ENCODE results near the gene PSMD14. TPM values are rescaled to one million over a fixed set of nuclear protein-coding genes. Genes with fewer than 3 reads are reported as not detected.

The PSMD14 gene
- total RNA-seq, 2 experiments from 2014 or later, result 84.2 to 89.8 TPM

DNA sequence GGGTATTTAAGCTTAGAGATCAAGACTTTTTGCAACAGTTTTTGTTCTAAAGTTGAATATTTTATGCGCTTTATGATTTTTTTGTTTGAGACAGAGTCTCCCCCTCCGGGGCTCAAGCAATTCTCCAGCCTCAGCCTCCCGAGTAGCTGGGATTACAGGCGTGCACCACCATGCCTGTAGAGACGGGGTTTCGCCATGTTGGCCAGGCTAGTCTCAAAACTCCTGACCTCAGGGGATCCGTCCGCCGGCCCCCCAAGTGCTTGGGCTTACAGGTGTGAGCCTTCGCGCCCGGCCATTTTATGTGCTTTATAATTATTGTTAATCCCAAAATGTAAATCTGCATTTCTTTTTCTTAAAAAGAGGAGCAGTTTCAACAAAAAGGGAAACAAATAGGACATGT, 136.9 kb downstream of the PSMD14 start:
- Mint-ChIP-seq H3K27me3 (peaks cover 16% of the 10 kb centered on the region), H3K4me3 (no peak overlapping the region), H3K4me1 (ENCODE audit: low read depth) (no peaks in the 10 kb centered on the region), H3K36me3 (no peaks in the 10 kb centered on the region), H3K27ac (no peak overlapping the region), H3K9me3 (no peaks in the 10 kb centered on the region)
- ChIA-PET POLR2A (no interaction called here), CTCF (interaction anchor here (0.6 kb wide), 1 partner anchor 66 kb away, joined by 4 read pairs; no protein-coding TSS in a partner anchor)
- intact Hi-C loops (cut with micrococcal nuclease), result no loop called here
- no peak for DNase-seq

DNA sequence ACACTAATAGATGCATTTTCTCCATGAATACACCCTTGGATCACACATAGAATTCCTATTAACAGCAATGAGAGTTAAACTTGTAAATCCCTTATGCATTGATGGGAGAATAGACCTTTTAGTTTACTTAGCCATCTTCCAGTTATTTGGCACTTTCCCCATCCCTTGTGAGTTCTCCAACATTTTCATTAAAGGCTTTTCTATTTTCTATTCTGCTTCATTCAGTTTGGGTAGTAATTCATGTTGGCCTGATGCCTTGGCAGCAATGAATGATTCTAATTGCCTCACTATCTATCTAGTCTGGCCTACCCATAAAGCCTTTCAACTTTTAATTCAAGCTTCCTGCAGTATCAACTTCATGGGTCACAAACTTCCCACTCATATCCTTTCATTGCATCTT, 140.2 kb downstream of the PSMD14 start:
- Mint-ChIP-seq H3K4me3 (no peak overlapping the region), H3K4me1 (ENCODE audit: low read depth) (no peaks in the 10 kb centered on the region), H3K36me3 (no peaks in the 10 kb centered on the region), H3K27me3 (peaks cover 8% of the 10 kb centered on the region), H3K27ac (no peak overlapping the region), H3K9me3 (no peaks in the 10 kb centered on the region)
- no peak for DNase-seq
- intact Hi-C loops (cut with micrococcal nuclease), result no loop called here
- ChIA-PET CTCF (no interaction called here), POLR2A (no interaction called here)

Other genes with a start within 250 kb of the PSMD14 start
- gene TANK, start 148.0 kb upstream of the PSMD14 start, total RNA-seq, result 10 to 100 TPM; 71.4 to 74.1 TPM
- gene TBR1, start 107.9 kb downstream of the PSMD14 start, total RNA-seq, result not detected